CD1c-positive myeloid dendritic cell (primary cell): ENCODE data around the gene ZNF844.
"Not testable (repeated sequence)": the region's sequence is repeated elsewhere in the genome, so short reads cannot be mapped to it uniquely, and the experiment has no call there.

ENCODE experiments used
- DNase-seq: peaks from one replicate; pipeline ENCODE4 v3.0.0-alpha.2; 2016; ENCODE audit errors: extremely low spot score

The ZNF844 gene

GRCh38 chr19:12092065-12092867 is 27.7 kb downstream of the ZNF844 start:
- DNase-seq = peak; percentile 85

GRCh38 chr19:12092956-12093355 is 28.4 kb downstream of the ZNF844 start:
- peak; percentile 3 for DNase-seq

GRCh38 chr19:12093777-12094176 is 29.2 kb downstream of the ZNF844 start:
- no peak for DNase-seq

- no peak for DNase-seq
These were observed 30.7 kb downstream of the ZNF844 start for GRCh38 chr19:12095111-12095790.

GRCh38 chr19:12098040-12098439 is 33.5 kb downstream of the ZNF844 start:
- DNase-seq = no peak

GRCh38 chr19:12103909-12104308 is 39.4 kb downstream of the ZNF844 start:
- DNase-seq = not testable (repeated sequence)

- DNase-seq = no peak
These were observed 46.6 kb downstream of the ZNF844 start for GRCh38 chr19:12111176-12111575.

GRCh38 chr19:12111943-12112637 is 47.6 kb downstream of the ZNF844 start:
- DNase-seq = no peak

GRCh38 chr19:12112701-12113100 is 48.2 kb downstream of the ZNF844 start:
- no peak for DNase-seq

- no peak for DNase-seq
These were observed 48.6 kb downstream of the ZNF844 start for GRCh38 chr19:12113121-12113520.

GRCh38 chr19:12117201-12117970 is 52.9 kb downstream of the ZNF844 start:
- no peak for DNase-seq

GRCh38 chr19:12126707-12127106 is 62.2 kb downstream of the ZNF844 start:
- peak; percentile 29 for DNase-seq
